Fibroblast of pulmonary artery (primary cell): ENCODE data around the gene STK24.

Source experiments
- DNase-seq: peaks from one replicate; pipeline ENCODE4 v3.0.0-alpha.2; 2010; ENCODE audit warnings: low read depth
- H3K4me3 ChIP-seq: replicated peaks from 2 replicates; pipeline ENCODE4 v1.5.1; 2011; ENCODE audit warnings: low read depth, mild to moderate bottlenecking, control low read depth, low read length, moderate library complexity
- TF ChIP-seq, protein P1 (sequence below): IDR thresholded peaks from 2 replicates; pipeline ENCODE4 v1.5.1; 2011; ENCODE audit warnings: mild to moderate bottlenecking, control low read depth, low read length, inconsistent platforms; ENCODE audit errors: missing control alignments

Gene STK24

DNA sequence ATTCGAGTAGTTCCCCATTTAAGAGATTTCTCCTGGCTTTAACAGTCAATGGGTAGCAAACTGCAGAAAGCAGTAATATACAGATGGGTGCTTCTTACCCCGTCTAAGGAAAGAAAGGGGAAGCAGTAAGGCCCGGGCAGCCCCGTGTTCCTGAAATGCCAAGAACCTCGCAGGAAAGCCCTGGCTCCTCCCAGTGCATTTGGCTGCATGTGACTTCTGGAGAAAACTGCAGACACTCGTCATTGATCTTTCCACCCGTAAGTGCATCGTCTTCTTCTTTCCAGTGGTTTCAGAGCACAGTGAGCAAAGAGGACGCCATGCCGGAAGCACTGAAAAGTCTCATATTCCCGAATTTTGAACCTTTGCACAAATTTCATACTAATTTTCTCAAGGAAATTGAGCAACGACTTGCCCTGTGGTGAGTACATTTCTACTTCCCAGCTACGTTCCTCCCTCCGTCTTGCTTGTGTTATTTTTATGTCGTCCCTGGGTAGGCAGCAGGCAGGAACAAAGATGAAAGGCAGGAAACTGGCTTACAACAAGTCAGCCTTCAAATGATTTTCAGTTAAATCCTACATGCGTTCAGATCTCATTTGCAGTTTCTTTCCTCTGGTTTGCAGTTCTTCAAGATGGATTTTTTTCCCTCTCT, 165.2 kb downstream of the STK24 start:
- TF ChIP-seq, protein P1, sequence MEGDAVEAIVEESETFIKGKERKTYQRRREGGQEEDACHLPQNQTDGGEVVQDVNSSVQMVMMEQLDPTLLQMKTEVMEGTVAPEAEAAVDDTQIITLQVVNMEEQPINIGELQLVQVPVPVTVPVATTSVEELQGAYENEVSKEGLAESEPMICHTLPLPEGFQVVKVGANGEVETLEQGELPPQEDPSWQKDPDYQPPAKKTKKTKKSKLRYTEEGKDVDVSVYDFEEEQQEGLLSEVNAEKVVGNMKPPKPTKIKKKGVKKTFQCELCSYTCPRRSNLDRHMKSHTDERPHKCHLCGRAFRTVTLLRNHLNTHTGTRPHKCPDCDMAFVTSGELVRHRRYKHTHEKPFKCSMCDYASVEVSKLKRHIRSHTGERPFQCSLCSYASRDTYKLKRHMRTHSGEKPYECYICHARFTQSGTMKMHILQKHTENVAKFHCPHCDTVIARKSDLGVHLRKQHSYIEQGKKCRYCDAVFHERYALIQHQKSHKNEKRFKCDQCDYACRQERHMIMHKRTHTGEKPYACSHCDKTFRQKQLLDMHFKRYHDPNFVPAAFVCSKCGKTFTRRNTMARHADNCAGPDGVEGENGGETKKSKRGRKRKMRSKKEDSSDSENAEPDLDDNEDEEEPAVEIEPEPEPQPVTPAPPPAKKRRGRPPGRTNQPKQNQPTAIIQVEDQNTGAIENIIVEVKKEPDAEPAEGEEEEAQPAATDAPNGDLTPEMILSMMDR: no peak
- no peak for DNase-seq
- H3K4me3 ChIP-seq: no peak overlapping the region

DNA sequence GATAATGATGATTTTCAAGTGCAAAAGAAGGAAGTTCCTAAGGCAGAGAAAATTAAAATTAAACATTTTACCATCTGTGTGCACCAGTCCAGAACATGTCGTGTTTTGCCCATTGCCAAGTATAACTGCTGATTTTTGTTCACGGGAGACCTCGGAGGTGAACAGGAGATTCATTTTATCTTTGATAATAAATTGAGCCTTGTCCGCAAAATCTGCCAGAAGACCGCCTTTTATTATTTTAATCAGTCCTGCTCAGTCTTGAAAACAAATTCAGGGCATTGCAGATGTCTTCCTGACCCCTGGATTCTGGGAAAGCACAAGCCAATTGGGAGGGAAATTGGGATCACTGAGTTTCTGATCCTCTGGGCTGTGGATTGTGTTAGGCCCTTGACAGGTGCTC, 165.9 kb downstream of the STK24 start:
- H3K4me3 ChIP-seq: no peak overlapping the region
- no peak for DNase-seq
- TF ChIP-seq, protein P1: no peak

DNA sequence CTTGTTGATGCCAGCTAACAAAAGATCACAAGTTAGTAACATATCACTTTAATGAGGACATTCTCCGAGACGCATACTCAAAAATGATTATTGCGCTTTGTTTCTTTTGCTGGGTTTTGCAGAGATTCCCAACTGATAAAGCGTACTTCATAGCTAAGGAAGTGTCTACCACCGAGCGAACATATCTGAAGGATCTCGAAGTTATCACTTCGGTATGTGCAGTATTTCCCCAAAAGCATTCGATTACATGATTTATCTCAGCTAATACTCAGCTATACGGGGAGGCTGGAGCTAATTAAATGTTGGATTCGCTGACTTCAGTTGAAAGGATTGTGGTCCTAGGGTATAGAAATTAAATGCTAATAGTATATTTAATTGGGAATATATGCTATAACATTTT, 166.3 kb downstream of the STK24 start:
- no peak overlapping the region for H3K4me3 ChIP-seq

DNA sequence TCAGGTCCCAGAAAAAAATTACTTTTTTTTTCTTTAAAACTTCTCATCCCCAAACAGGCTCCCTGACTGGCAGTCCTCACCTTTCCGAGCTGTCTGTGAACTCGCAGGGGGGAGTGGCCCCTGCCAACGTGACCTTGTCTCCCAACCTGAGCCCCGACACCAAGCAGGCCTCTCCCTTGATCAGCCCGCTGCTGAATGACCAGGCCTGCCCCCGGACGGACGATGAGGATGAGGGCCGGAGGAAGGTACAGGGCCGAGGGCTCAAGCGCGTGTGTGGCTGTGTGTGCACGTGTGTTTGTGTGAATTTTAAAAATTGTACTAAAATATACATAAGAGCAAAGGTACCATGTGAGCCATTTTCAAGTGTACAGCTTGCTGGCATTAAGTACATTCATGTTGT, 167.6 kb downstream of the STK24 start:
- TF ChIP-seq, protein P1: no peak
- no peak for DNase-seq
- H3K4me3 ChIP-seq: no peak overlapping the region

More for the DNA sequence above, 166.3 kb downstream of the STK24 start:
- TF ChIP-seq, protein P1: no peak
- no peak for DNase-seq

DNA sequence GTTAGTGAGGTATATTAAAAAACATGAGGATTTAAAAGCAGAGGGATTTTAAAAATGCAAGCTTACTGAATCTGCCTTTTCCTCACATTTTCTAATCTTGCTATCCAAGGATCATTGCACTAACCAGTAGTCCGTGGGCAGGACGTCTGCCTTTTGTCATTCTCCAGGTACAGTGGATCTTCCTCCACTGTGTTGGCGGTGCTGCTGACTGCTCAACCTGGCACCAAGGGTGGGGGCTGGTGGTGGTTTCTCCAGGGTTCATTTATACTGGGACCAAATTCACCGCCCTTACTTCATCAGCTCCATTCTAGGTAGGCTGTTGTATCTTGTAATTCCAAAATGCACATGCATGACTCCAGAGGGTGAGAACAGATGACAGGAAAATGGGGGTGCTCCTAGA, 169.3 kb downstream of the STK24 start:
- TF ChIP-seq, protein P1: no peak
- DNase-seq: no peak

DNA sequence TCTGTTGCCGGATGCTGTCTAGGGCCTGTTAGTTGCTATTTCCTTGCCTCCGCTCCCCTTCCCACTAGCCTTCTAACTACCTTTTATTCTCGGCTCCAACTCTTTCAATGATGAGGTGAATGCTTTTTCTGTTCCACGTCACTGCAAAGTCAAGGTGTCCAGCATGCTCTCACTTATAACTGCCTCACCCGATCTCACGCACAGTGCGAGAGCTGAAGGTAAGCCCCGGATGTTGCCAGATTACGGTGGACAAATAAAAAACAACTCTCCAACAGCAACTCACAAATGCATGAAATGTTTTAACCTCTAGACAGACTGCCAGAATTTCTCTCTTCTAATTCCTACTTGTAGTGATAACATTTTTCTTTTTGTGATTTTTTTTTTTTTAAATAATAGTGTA, 169.9 kb downstream of the STK24 start:
- no peak overlapping the region for H3K4me3 ChIP-seq
- no peak for DNase-seq
- TF ChIP-seq, protein P1: no peak

More for the DNA sequence above, 169.3 kb downstream of the STK24 start:
- no peak overlapping the region for H3K4me3 ChIP-seq

DNA sequence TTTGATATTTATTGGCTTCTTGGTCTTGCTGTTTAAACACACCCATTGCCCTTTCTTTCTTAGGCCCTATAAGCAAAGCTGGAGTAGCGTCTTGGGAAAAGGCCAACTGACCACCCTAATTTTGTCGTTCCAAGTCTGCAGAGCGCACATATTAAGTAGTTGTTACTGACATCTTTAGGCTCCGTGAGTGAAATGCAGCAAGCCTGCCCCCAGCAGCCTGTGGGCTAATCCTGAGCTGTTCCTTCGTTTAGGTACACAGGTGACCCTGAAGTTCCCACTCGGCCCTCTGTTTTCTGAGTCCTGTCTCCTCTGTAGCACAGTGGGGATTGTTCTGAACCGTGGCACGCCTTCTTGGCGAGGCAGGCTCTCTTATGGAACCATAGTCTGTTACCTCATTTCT, 170.5 kb downstream of the STK24 start:
- TF ChIP-seq, protein P1: no peak
- no peak for DNase-seq
- no peak overlapping the region for H3K4me3 ChIP-seq
